H1 (cell line): Measurements from ENCODE around the gene CPA1. TPM values are rescaled to one million over a fixed set of nuclear protein-coding genes. Genes with fewer than 3 reads are reported as not detected.
A peak's percentile ranks its signal among the peaks of the same experiment; 100 is the strongest.

ENCODE experiments used
- CTCF ChIA-PET: fragments of 300-600 bp; sonication (Branson Sonifier 250); formaldehyde crosslinking; loops from one replicate; lab custom pipeline; 2021; ENCODE audit not compliant: partially characterized antibody; lab: Charles Lee
- POLR2A ChIA-PET: fragments of 300-600 bp; sonication (Branson Sonifier 250); formaldehyde crosslinking; loops from one replicate; lab custom pipeline; 2021; ENCODE audit warnings: inconsistent platforms; ENCODE audit not compliant: partially characterized antibody; lab: Charles Lee
- DNase-seq, 2 experiments: peaks; one replicate each; pipeline versions ENCODE4 v3.0.0 to v3.0.0-alpha.2; 2010 to 2022; ENCODE audit warnings: low spot score in 2 of 2, low read depth in 1 of 2, mixed read lengths in 1 of 2
- FAIRE-seq: peaks from 2 replicates; lab custom pipeline; 2011; peaks lifted over from hg19 to GRCh38; lab: Jason Lieb, UNC
- H2AFZ ChIP-seq: 2 replicates; pipeline ENCODE4 v1.8.1; 2012; ENCODE audit warnings: low read length, inconsistent platforms
- H2AK5ac ChIP-seq: 2 replicates; pipeline ENCODE4 v1.6.1; 2013; ENCODE audit warnings: low read depth, low read length
- H2BK120ac ChIP-seq: replicated peaks from 2 replicates; pipeline ENCODE3; 2013; ENCODE audit warnings: low read depth, low read length, inconsistent platforms
- H2BK12ac ChIP-seq: 2 replicates; pipeline ENCODE4 v1.6.1; 2013; ENCODE audit warnings: low read depth, low read length
- H2BK15ac ChIP-seq: 2 replicates; pipeline ENCODE4 v1.6.1; 2013; ENCODE audit warnings: low read length
- H2BK20ac ChIP-seq: 2 replicates; pipeline ENCODE4 v1.6.1; 2013; ENCODE audit warnings: low read length
- H2BK5ac ChIP-seq: 2 replicates; pipeline ENCODE4 v1.6.1; 2013; ENCODE audit warnings: low read depth, low read length
- H3K14ac ChIP-seq: 2 replicates; pipeline ENCODE4 v1.6.1; 2013; ENCODE audit warnings: inconsistent platforms; ENCODE audit not compliant: insufficient read length
- H3K18ac ChIP-seq: 2 replicates; pipeline ENCODE4 v1.6.1; 2013; ENCODE audit warnings: low read length; ENCODE audit errors: extremely low read depth
- H3K23ac ChIP-seq: 2 replicates; pipeline ENCODE4 v1.6.1; 2013; ENCODE audit warnings: inconsistent platforms; ENCODE audit not compliant: insufficient read length
- H3K23me2 ChIP-seq: 2 replicates; pipeline ENCODE4 v1.6.1; 2013; ENCODE audit warnings: low read depth, low read length
- H3K27ac ChIP-seq: 2 replicates; pipeline ENCODE4 v1.6.1; 2011; ENCODE audit warnings: low read depth, low read length, inconsistent platforms
- H3K27me3 ChIP-seq, 4 experiments: replicated peaks in 1 of 4; 1 replicate in 1 of 4; 2 replicates in 3 of 4; pipeline versions ENCODE4 v1.6.1 to v1.8.1; 2011 to 2013; ENCODE audit warnings: low read length in 3 of 4, mild to moderate bottlenecking in 3 of 4, inconsistent platforms in 2 of 4, mixed read lengths in 2 of 4, moderate library complexity in 1 of 4; ENCODE audit not compliant: control insufficient read depth in 3 of 4, insufficient read depth in 3 of 4; ENCODE audit errors: extremely low read depth in 1 of 4
- H3K36me3 ChIP-seq, 4 experiments: 2 replicates each; pipeline versions ENCODE4 v1.6.1 to v1.8.1; 2011 to 2013; ENCODE audit warnings: mild to moderate bottlenecking in 4 of 4, low read length in 3 of 4, moderate library complexity in 2 of 4, control low read depth in 1 of 4, inconsistent platforms in 1 of 4; ENCODE audit not compliant: insufficient read depth in 4 of 4, control insufficient read depth in 2 of 4
- H3K4ac ChIP-seq: replicated peaks from 2 replicates; pipeline ENCODE3; 2013; ENCODE audit warnings: low read length, low read depth, mixed read lengths, inconsistent platforms; ENCODE audit not compliant: insufficient read length
- H3K4me1 ChIP-seq, 4 experiments: replicated peaks in 1 of 4; 1 replicate in 1 of 4; 2 replicates in 3 of 4; pipeline versions ENCODE4 v1.6.1 to v1.8.1; 2011 to 2013; ENCODE audit warnings: low read length in 3 of 4, inconsistent platforms in 2 of 4, mixed read lengths in 1 of 4; ENCODE audit not compliant: insufficient read depth in 4 of 4, control insufficient read depth in 3 of 4
- H3K4me2 ChIP-seq, 2 experiments: 2 replicates each; pipeline versions ENCODE4 v1.6.1 to v1.8.1; 2011 to 2013; ENCODE audit warnings: low read depth in 2 of 2, low read length in 2 of 2, control low read depth in 1 of 2, inconsistent platforms in 1 of 2, mild to moderate bottlenecking in 1 of 2; ENCODE audit not compliant: insufficient read depth in 1 of 2
- H3K4me3 ChIP-seq, 4 experiments: fragments of 200-600, 300-600 bp in 1 of 4; sonication (generic), shearing (Covaris generic), sonication (Bioruptor Twin) in 1 of 4; 2 replicates each; pipeline versions ENCODE4 v1.5.1 to v1.8.1; 2011 to 2016; ENCODE audit warnings: low read length in 4 of 4, low read depth in 3 of 4, control low read depth in 2 of 4, inconsistent platforms in 2 of 4, mild to moderate bottlenecking in 2 of 4, mixed read lengths in 1 of 4, moderate library complexity in 1 of 4; ENCODE audit not compliant: insufficient read depth in 2 of 4; ENCODE audit errors: extremely low read depth in 1 of 4
- H3K56ac ChIP-seq: replicated peaks from 2 replicates; pipeline ENCODE3; 2013; ENCODE audit warnings: low read depth, mild to moderate bottlenecking, mixed read lengths, low read length, inconsistent platforms; ENCODE audit not compliant: insufficient read length
- H3K79me1 ChIP-seq: 2 replicates; pipeline ENCODE4 v1.6.1; 2013; ENCODE audit warnings: low read depth, low read length, control low read depth
- H3K79me2 ChIP-seq, 2 experiments: 2 replicates each; pipeline versions ENCODE4 v1.6.1 to v1.8.1; 2012 to 2013; ENCODE audit warnings: low read length in 2 of 2, mild to moderate bottlenecking in 2 of 2, inconsistent platforms in 1 of 2; ENCODE audit not compliant: insufficient read depth in 2 of 2, control insufficient read depth in 1 of 2
- H3K9ac ChIP-seq, 4 experiments: replicated peaks in 1 of 4; 1 replicate in 1 of 4; 2 replicates in 3 of 4; pipeline versions ENCODE4 v1.6.1 to v1.8.1; 2011 to 2013; ENCODE audit warnings: low read depth in 3 of 4, low read length in 3 of 4, control low read depth in 2 of 4, mild to moderate bottlenecking in 2 of 4, moderate library complexity in 2 of 4, inconsistent platforms in 1 of 4; ENCODE audit errors: extremely low read depth in 1 of 4
- H3K9me3 ChIP-seq, 2 experiments: 2 replicates each; pipeline versions ENCODE4 v1.6.1 to v1.8.1; 2012 to 2013; ENCODE audit warnings: mild to moderate bottlenecking in 2 of 2, moderate library complexity in 2 of 2, control low read depth in 1 of 2, inconsistent platforms in 1 of 2, low read depth in 1 of 2, low read length in 1 of 2, mixed read lengths in 1 of 2; ENCODE audit not compliant: insufficient read depth in 2 of 2
- H4K20me1 ChIP-seq, 2 experiments: replicated peaks in 1 of 2; 2 replicates each; pipeline versions ENCODE3 to v1.8.1; 2011 to 2013; ENCODE audit warnings: inconsistent platforms in 2 of 2, low read length in 2 of 2, mild to moderate bottlenecking in 1 of 2; ENCODE audit not compliant: insufficient read depth in 2 of 2, control insufficient read depth in 1 of 2
- H4K5ac ChIP-seq: 2 replicates; pipeline ENCODE4 v1.6.1; 2013; ENCODE audit warnings: low read length, low read depth, mixed read lengths, inconsistent platforms; ENCODE audit not compliant: insufficient read length
- H4K8ac ChIP-seq: 2 replicates; pipeline ENCODE4 v1.8.0; 2013; ENCODE audit warnings: mild to moderate bottlenecking, moderate library complexity, low read length, inconsistent platforms; ENCODE audit not compliant: insufficient read depth; ENCODE audit errors: extremely low read depth
- H4K91ac ChIP-seq: replicated peaks from 2 replicates; pipeline ENCODE3; 2013; ENCODE audit warnings: low read length, mixed read lengths, inconsistent platforms; ENCODE audit not compliant: insufficient read length
- CHD1 ChIP-seq: IDR thresholded peaks from 2 replicates; pipeline ENCODE4 v1.6.1; 2012; ENCODE audit warnings: low read depth, low read length, improper control_type of control experiment
- EGR1 ChIP-seq: IDR thresholded peaks from 2 replicates; pipeline ENCODE4 v1.6.1; 2011; ENCODE audit warnings: low read depth, low read length, borderline replicate concordance
- JUN ChIP-seq: IDR thresholded peaks from 2 replicates; pipeline ENCODE4 v1.6.1; 2011; ENCODE audit warnings: low read depth, mild to moderate bottlenecking, improper control_type of control experiment, low read length
- POLR2A ChIP-seq, 2 experiments: IDR thresholded peaks; 1 replicate in 1 of 2; 2 replicates in 1 of 2; pipeline ENCODE4 v1.6.1; 2011; ENCODE audit warnings: low read depth in 2 of 2, low read length in 2 of 2, mild to moderate bottlenecking in 2 of 2; ENCODE audit errors: control extremely low read depth in 1 of 2
- POLR2AphosphoS5 ChIP-seq: IDR thresholded peaks from 2 replicates; pipeline ENCODE4 v1.6.1; 2011; ENCODE audit warnings: low read depth, low read length
- RXRA ChIP-seq: IDR thresholded peaks from 2 replicates; pipeline ENCODE4 v1.6.1; 2011; ENCODE audit warnings: low read depth, mild to moderate bottlenecking, low read length, moderate library complexity; ENCODE audit not compliant: insufficient read depth
- SP2 ChIP-seq: IDR thresholded peaks from 2 replicates; pipeline ENCODE4 v1.6.1; 2012; ENCODE audit warnings: mild to moderate bottlenecking, low read length, inconsistent platforms
- WGBS, 2 experiments: shearing (Covaris generic) in 1 of 2; methylation state at CpG; one replicate each; pipeline versions ENCODE4 v1.1.6 to v1.1.7; 2013 to 2015; ENCODE audit warnings: low lambda C conversion rate in 2 of 2, mixed read lengths in 2 of 2, inconsistent platforms in 1 of 2, low coverage in 1 of 2, missing lambda C conversion rate in 1 of 2; ENCODE audit not compliant: insufficient replicate concordance in 2 of 2, insufficient coverage in 1 of 2, insufficient read length in 1 of 2; ENCODE audit errors: extremely low coverage in 1 of 2, missing lambda C conversion rate in 1 of 2; 5-methylcytosine and 5-hydroxymethylcytosine counted together
- polyA plus RNA-seq, 7 experiments: library from polyadenylated mRNA; depleted of rRNA in 3 of 7; stranded (reverse) in 5 of 7; unstranded in 2 of 7; fragments of >200 nt in 5 of 7; fragments of 200-250 nt in 2 of 7; gene quantifications; 1 replicate in 5 of 7; 2 replicates in 1 of 7; 4 replicates in 1 of 7; pipeline versions ENCODE4 v1.2.1 to v1.2.3, GENCODE V29; 2011 to 2013; ENCODE audit warnings: missing spikeins in 2 of 7, mixed read lengths in 2 of 7
- total RNA-seq: library from RNA; stranded (reverse); fragmentation: NEBNext Ultra II Directional; extraction: Animal tissue kit (Norgen Biotek cat#: 25700); gene quantifications from 2 replicates; pipeline ENCODE4 v1.2.1, GENCODE V29; 2021

CPA1 gene
- total and polyA plus RNA-seq, 2 of the 8 experiments (the other 6 are each of a cell fraction or from before 2014, with no cell fraction given): not detected

DNA sequence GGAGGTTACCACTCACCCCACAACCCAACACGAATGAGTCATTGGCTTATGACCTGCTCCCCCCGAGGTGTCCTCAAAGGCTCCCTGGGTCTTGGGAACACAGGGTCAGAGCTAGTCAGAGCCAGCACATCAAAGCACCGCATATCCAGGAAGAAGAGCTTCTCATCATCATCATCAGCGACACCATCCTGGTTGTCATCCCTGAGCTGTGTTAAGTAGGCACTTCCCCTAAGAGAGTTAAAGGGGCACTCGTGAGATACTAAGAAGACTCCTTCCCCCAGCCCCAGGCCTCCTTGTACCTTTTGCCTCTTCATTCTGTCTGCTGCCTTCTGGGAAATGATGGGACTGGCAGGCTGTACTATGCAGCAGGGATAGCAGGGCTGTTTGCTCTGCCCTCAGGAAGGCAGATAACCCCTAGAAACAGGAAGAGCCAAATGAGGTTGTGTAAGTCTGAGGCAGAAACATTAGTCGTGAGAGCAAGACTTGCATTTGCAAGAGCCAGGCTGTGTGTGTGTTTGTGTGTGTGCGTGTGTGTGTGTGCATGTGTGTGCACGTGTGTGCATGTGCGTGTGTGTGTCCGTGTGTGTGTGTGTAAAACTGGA, 11.1 kb upstream of the CPA1 start:
- Histone ChIP-seq H3K9ac (no peak overlapping the region), H3K79me2 (no peaks in the 10 kb centered on the region), H2BK5ac (no peak overlapping the region), H3K4ac (no peak overlapping the region), H3K4me1 (peaks cover 0 to 14% (median 6%) of the 10 kb centered on the region in 4 experiments; a peak in 6 of 7 replicates), H4K5ac (no peak overlapping the region), H3K56ac (no peak overlapping the region), H4K8ac (no peak overlapping the region), H3K4me3 (no peak overlapping the region), H3K14ac (no peak overlapping the region), H3K23ac (no peak overlapping the region), H2BK20ac (0 out of 2 replicates have a peak overlapping the region, but pooled peaks have one; percentile 72), H2AFZ (0 out of 2 replicates have a peak overlapping the region, but pooled peaks have one; percentile 28), H4K20me1 (no peaks in the 10 kb centered on the region), H3K23me2 (no peaks in the 10 kb centered on the region), H2BK15ac (peak overlapping the region; percentile 65; the same call in 1 of the 2 replicates), H3K36me3 (no peaks in the 10 kb centered on the region), H2BK12ac (peak overlapping the region; percentile 86; the same call in 1 of the 2 replicates), H2BK120ac (no peak overlapping the region), H3K18ac (no peak overlapping the region), H4K91ac (no peak overlapping the region), H2AK5ac (no peak overlapping the region), H3K9me3 (no peaks in the 10 kb centered on the region), H3K4me2 (no peak overlapping the region), H3K27me3 (no peaks in the 10 kb centered on the region; a peak in 1 of 7 replicates), H3K27ac (no peak overlapping the region), H3K79me1 (no peaks in the 10 kb centered on the region)
- ChIA-PET POLR2A (no interaction called here), CTCF (interaction anchor here (11.6 kb wide), 1 partner anchor 10 kb away, joined by 59 read pairs; the partner anchor contains the start of gene CPA1)
- DNase-seq: no peak
- no peak for FAIRE-seq
- 84% methylated on average over 10 of the region's 10 CpGs; no CpG with 5 or more reads in 1 of the 2 experiments for WGBS, 2 experiments
- TF ChIP-seq POLR2A (IDR thresholded peaks at IDR 0.05; ENCODE audit: control extremely low read depth in 1 of 2, low read depth in 2 of 2, low read length in 2 of 2): no peak
- no peak for TF ChIP-seq POLR2AphosphoS5
- TF ChIP-seq CHD1: no peak
- TF ChIP-seq EGR1: no peak
- TF ChIP-seq JUN: no peak
- TF ChIP-seq RXRA: no peak
- no peak for TF ChIP-seq SP2
